ENCODE data around the gene PRDM10.

The PRDM10 gene

GRCh38 chr11:129979046-129979605, 23.5 kb downstream of the PRDM10 start:
- DNase-seq (ENCODE audit: low spot score): no peak
- in situ Hi-C loops (cut with MboI; ENCODE audit: low pct_unique_long_range_greater_than_20kb, low sequenced_read_pairs, unreplicated experiment): no loop called here
- TF ChIP-seq, protein P1, sequence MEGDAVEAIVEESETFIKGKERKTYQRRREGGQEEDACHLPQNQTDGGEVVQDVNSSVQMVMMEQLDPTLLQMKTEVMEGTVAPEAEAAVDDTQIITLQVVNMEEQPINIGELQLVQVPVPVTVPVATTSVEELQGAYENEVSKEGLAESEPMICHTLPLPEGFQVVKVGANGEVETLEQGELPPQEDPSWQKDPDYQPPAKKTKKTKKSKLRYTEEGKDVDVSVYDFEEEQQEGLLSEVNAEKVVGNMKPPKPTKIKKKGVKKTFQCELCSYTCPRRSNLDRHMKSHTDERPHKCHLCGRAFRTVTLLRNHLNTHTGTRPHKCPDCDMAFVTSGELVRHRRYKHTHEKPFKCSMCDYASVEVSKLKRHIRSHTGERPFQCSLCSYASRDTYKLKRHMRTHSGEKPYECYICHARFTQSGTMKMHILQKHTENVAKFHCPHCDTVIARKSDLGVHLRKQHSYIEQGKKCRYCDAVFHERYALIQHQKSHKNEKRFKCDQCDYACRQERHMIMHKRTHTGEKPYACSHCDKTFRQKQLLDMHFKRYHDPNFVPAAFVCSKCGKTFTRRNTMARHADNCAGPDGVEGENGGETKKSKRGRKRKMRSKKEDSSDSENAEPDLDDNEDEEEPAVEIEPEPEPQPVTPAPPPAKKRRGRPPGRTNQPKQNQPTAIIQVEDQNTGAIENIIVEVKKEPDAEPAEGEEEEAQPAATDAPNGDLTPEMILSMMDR (IDR thresholded peaks at IDR 0.05; ENCODE audit: extremely low read depth, insufficient read depth, missing control alignments): no peak

DNA sequence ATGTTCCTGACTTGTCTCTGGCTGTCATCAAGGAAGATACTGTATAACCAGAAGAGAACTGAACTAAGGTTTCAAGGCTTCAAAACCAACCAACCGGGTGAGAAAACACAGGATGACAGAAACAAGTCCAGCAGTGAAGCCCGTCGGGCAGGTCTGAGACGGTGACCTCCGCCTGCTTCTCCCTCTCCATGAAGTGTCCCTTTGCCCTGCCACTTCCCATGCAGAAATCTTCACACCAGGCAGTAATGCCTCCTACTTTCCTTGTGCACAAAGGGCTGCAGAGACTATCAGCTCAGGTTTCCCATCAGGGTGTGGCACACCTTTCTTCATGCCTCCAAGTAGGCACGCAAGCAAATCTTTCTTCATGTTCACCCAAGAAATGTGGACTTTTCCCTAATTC, 24.2 kb downstream of the PRDM10 start:
- DNase-seq (ENCODE audit: low spot score): no peak
- in situ Hi-C loops (cut with MboI; ENCODE audit: low pct_unique_long_range_greater_than_20kb, low sequenced_read_pairs, unreplicated experiment): no loop called here
- TF ChIP-seq, protein P1 (IDR thresholded peaks at IDR 0.05; ENCODE audit: extremely low read depth, insufficient read depth, missing control alignments): no peak

- DNase-seq (ENCODE audit: low spot score): no peak
- TF ChIP-seq, protein P1 (IDR thresholded peaks at IDR 0.05; ENCODE audit: extremely low read depth, insufficient read depth, missing control alignments): no peak
- in situ Hi-C loops (cut with MboI; ENCODE audit: low pct_unique_long_range_greater_than_20kb, low sequenced_read_pairs, unreplicated experiment): no loop called here
Observed at GRCh38 chr11:129976328-129976727, 26.3 kb downstream of the PRDM10 start.

DNA sequence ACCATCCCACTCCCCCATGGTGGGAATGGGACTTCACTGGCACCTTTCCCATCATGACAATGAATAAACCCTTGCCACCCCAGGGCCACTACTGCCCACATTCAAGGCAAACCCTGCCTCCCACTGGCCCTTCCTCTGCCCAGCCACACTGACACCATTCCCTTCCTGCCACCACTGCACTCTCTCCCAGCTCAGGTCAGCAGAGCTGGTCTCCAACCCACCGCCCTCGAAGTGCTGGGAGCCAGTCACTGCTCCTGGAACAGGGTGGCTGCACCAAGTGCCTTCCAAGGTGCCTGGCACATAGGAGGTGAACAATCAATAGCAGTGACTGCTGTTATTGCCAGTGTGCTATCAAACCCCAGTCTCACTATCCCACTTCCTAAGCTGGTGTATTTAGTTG, 27.1 kb downstream of the PRDM10 start:
- TF ChIP-seq, protein P1 (IDR thresholded peaks at IDR 0.05; ENCODE audit: extremely low read depth, insufficient read depth, missing control alignments): no peak
- DNase-seq (ENCODE audit: low spot score): no peak
- in situ Hi-C loops (cut with MboI; ENCODE audit: low pct_unique_long_range_greater_than_20kb, low sequenced_read_pairs, unreplicated experiment): no loop called here

DNA sequence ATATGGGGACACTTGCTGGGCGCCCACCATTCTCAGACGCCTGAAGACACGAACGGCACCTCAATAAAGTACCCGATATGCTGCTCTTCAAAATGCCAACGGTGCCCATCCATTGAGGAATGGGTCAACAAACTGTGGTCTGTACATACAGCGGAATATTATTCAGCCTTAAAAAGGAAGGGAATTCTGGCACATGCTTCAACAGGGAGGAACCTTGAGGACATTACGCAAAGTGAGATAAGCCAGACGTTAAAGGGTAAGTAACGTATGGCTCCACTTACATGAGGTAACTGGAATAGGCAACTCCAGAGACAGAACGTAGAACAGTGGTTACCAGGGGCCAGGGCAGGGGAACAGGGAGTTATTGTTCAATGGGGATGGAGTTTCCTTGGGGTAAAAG, 28.0 kb downstream of the PRDM10 start:
- TF ChIP-seq, protein P1 (IDR thresholded peaks at IDR 0.05; ENCODE audit: extremely low read depth, insufficient read depth, missing control alignments): no peak
- in situ Hi-C loops (cut with MboI; ENCODE audit: low pct_unique_long_range_greater_than_20kb, low sequenced_read_pairs, unreplicated experiment): no loop called here
- DNase-seq (ENCODE audit: low spot score): no peak

DNA sequence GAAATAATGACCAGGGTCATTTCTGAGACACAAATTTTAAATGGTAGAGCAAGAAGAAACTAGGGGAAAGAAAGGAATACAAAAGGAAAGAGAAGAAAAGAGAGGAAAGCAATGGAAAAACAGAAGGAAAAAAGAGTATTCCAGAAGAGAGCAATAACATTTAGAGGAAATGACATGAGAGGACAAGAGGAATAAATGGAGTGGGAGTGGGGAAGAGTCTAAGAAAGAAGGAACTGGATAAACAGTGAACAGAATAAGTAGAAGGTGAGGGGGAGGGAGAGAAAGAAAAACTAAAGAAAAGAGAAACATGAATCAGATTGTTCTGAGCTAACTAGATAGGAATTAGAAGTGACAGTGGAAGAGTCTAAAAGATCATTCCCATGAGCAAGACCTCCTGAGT, 28.4 kb downstream of the PRDM10 start:
- in situ Hi-C loops (cut with MboI; ENCODE audit: low pct_unique_long_range_greater_than_20kb, low sequenced_read_pairs, unreplicated experiment): no loop called here
- no peak for DNase-seq (ENCODE audit: low spot score)
- TF ChIP-seq, protein P1 (IDR thresholded peaks at IDR 0.05; ENCODE audit: extremely low read depth, insufficient read depth, missing control alignments): no peak

- DNase-seq (ENCODE audit: low spot score): no peak
- in situ Hi-C loops (cut with MboI; ENCODE audit: low pct_unique_long_range_greater_than_20kb, low sequenced_read_pairs, unreplicated experiment): no loop called here
- TF ChIP-seq, protein P1 (IDR thresholded peaks at IDR 0.05; ENCODE audit: extremely low read depth, insufficient read depth, missing control alignments): no peak
Observed at GRCh38 chr11:129973809-129974208, 28.8 kb downstream of the PRDM10 start.

Measured in GM13977 (cell line).